ENCODE results near the gene TSPAN5. TPM values are rescaled to one million over a fixed set of nuclear protein-coding genes. Genes with fewer than 3 reads are reported as not detected.

The TSPAN5 gene
- 17.5 and 27.8 TPM in 2 replicates for total RNA-seq (ENCODE audit: low replicate concordance)

DNA sequence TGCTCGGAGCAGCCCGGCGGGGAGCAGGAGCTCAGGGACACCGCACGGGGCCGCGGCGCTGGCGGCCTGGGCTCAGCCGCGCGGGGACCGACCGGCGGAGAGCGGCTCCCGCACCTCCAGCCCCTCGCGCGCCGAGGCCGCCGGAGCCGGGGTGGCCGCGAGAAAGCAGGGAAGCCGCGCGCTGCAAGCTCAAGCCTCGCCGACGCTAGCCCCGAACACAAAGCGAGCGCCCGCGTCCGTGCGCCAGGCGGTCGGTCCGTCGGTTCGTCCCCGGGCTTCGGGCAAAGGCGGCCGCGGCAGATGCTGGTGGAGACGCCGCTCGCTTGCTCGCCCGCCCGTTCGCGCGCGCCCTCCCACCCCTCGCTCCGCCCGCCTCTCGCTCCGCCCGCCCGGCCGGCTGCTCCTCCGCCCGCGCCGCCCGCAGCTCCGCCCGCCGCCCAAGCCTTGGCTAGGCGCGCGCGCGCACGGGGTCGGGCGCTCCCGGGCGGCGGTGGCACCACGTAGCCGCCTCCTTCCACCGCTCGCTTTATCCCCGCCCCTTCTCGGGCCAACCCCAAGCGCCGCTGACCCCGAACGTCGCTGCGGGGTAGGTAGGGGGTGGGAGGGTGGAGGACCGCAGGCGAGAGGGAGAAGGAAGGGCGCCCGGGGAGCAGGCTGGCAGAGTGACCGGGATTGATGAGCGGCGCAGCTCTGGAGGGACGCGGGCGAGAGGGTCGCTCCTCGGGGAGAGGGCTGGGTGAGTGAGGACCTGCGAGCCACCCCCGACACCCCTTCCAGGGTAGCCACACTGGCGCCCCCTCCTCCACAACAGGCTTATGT lies at the start of gene TSPAN5:
TSPAN5 (minus strand) TSS at position 325 of the 819 bp plus-strand sequence.

Measured in smooth muscle cell of the coronary artery (primary cell).